ENCODE measurements around the gene MRPS14. TPM values are rescaled to one million over a fixed set of nuclear protein-coding genes. Genes with fewer than 3 reads are reported as not detected.

Gene MRPS14
- total RNA-seq = 10 to 100 TPM in 3 of 4 donors, 1 to 10 TPM in 1; 6.4 to 16.5 (median 12.8) TPM

- peak within 1 kb of the TSS; percentile 68 for H3K4me3 ChIP-seq (ENCODE audit: low read depth, poor library complexity, severe bottlenecking)
- 3 to 4% methylated on average over 42 of the region's 42 CpGs for WGBS, 2 donors
- TF ChIP-seq CTCF (IDR thresholded peaks at IDR 0.05) (no peak), POLR2A (IDR thresholded peaks at IDR 0.05) (peak in 1 of 2 donors; percentile 14)
- DNase-seq (ENCODE audit: low spot score in 2 of 2) = peak; percentile 97 to 99
- intact Hi-C loops (cut with DNase I; ENCODE audit: low total_unique reads) = no loop called here
Observed at GRCh38 chr1:175023043-175023921, at the start of gene MRPS14. Gene MRPS14, minus strand, starts transcription at chr1:175023425. Its CDS starts 17 bp downstream, at chr1:175023408.

GRCh38 chr1:175072099-175072951, 49.1 kb upstream of the MRPS14 start:
- intact Hi-C loops (cut with DNase I; ENCODE audit: low total_unique reads) = no loop called here
- H3K4me3 ChIP-seq (ENCODE audit: low read depth, poor library complexity, severe bottlenecking) = no peak overlapping the region
- WGBS, 2 donors = 17 to 26% methylated on average over 10 of the region's 10 CpGs
- peak in 1 of 2 donors; percentile 15 for DNase-seq (ENCODE audit: low spot score in 2 of 2)
- TF ChIP-seq POLR2A (IDR thresholded peaks at IDR 0.05) (no peak), CTCF (IDR thresholded peaks at IDR 0.05) (no peak)

- 66 to 69% methylated on average over 3 of the region's 3 CpGs for WGBS, 2 donors
Observed at GRCh38 chr1:175071276-175071943, 48.2 kb upstream of the MRPS14 start.

GRCh38 chr1:175070818-175071217, 47.6 kb upstream of the MRPS14 start:
- intact Hi-C loops (cut with DNase I; ENCODE audit: low total_unique reads) = no loop called here
- no peak overlapping the region for H3K4me3 ChIP-seq (ENCODE audit: low read depth, poor library complexity, severe bottlenecking)
- TF ChIP-seq CTCF (IDR thresholded peaks at IDR 0.05) (no peak), POLR2A (IDR thresholded peaks at IDR 0.05) (no peak)
- DNase-seq (ENCODE audit: low spot score in 2 of 2) = no peak

More at GRCh38 chr1:175071276-175071943, 48.2 kb upstream of the MRPS14 start:
- DNase-seq (ENCODE audit: low spot score in 2 of 2) = no peak
- no peak overlapping the region for H3K4me3 ChIP-seq (ENCODE audit: low read depth, poor library complexity, severe bottlenecking)
- no peak for TF ChIP-seq CTCF (IDR thresholded peaks at IDR 0.05)
- TF ChIP-seq POLR2A (IDR thresholded peaks at IDR 0.05) = no peak
- intact Hi-C loops (cut with DNase I; ENCODE audit: low total_unique reads) = no loop called here

GRCh38 chr1:175067362-175068106, 44.3 kb upstream of the MRPS14 start, which contains the start of gene TNN:
Gene TNN, plus strand, starts transcription at chr1:175067833. Its CDS starts 9,586 bp downstream, at chr1:175077419.
- TF ChIP-seq CTCF (IDR thresholded peaks at IDR 0.05) = no peak
- TF ChIP-seq POLR2A (IDR thresholded peaks at IDR 0.05) = no peak
- intact Hi-C loops (cut with DNase I; ENCODE audit: low total_unique reads) = no loop called here
- no peak within 1 kb of the TSS for H3K4me3 ChIP-seq (ENCODE audit: low read depth, poor library complexity, severe bottlenecking)
- WGBS, 2 donors = 66 to 72% methylated on average over 9 of the region's 9 CpGs
- DNase-seq (ENCODE audit: low spot score in 2 of 2) = no peak
